PC-9 (cell line): ENCODE data around the gene ZNF319. TPM values are rescaled to one million over a fixed set of nuclear protein-coding genes. Genes with fewer than 3 reads are reported as not detected.

ENCODE experiments used
- BruUV-seq: library from RNA; stranded (reverse); fragments of 400-500 nt; replicated peaks from 2 replicates; lab custom pipeline; 2021; lab: Mats Ljungman, UMichigan
- CTCF ChIA-PET: fragments of 300-600 bp; sonication (Branson Sonifier 250); formaldehyde crosslinking; loops from one replicate; lab custom pipeline; 2022; ENCODE audit warnings: antibody characterized with exemption; lab: Charles Lee
- POLR2A ChIA-PET: fragments of 300-600 bp; sonication (Branson Sonifier 250); formaldehyde crosslinking; loops from one replicate; lab custom pipeline; 2022; ENCODE audit warnings: antibody characterized with exemption; ENCODE audit not compliant: unreplicated experiment; lab: Charles Lee
- DNase-seq, 2 experiments: peaks; one replicate each; pipeline versions ENCODE4 v3.0.0 to v3.0.0-alpha.2; 2015 to 2022; ENCODE audit warnings: mixed read lengths in 1 of 2
- H2AFZ ChIP-seq: fragments of 200-600 bp; sonication (generic); 2 replicates; pipeline ENCODE4 v1.8.1; 2017; ENCODE audit warnings: antibody characterized with exemption
- H3F3A ChIP-seq: fragments of 200-600 bp; sonication (generic); 2 replicates; pipeline ENCODE4 v1.8.1; 2017; ENCODE audit warnings: antibody characterized with exemption, mild to moderate bottlenecking, low read depth; ENCODE audit not compliant: insufficient read depth
- H3K27ac ChIP-seq: fragments of 200-600 bp; sonication (generic); 2 replicates; pipeline ENCODE4 v1.6.1; 2016; ENCODE audit warnings: mixed run types
- H3K27me3 ChIP-seq: fragments of 200-600 bp; sonication (generic); 2 replicates; pipeline ENCODE4 v1.6.1; 2016; ENCODE audit warnings: low read depth, mixed run types; ENCODE audit not compliant: insufficient read depth
- H3K36me3 ChIP-seq: fragments of 200-600 bp; sonication (generic); 2 replicates; pipeline ENCODE4 v1.6.1; 2016; ENCODE audit warnings: low read depth, mixed run types
- H3K4me1 ChIP-seq: fragments of 200-600 bp; sonication (generic); replicated peaks from 2 replicates; pipeline ENCODE4 v1.6.1; 2016; ENCODE audit warnings: mixed run types; ENCODE audit not compliant: insufficient read depth
- H3K4me2 ChIP-seq: fragments of 200-600 bp; sonication (generic); 2 replicates; pipeline ENCODE4 v1.6.1; 2017; ENCODE audit warnings: mixed run types
- H3K4me3 ChIP-seq: fragments of 200-600 bp; sonication (generic); 2 replicates; pipeline ENCODE4 v1.6.1; 2016; ENCODE audit warnings: mixed run types
- H3K79me2 ChIP-seq: fragments of 200-600 bp; sonication (generic); 2 replicates; pipeline ENCODE4 v1.6.1; 2017; ENCODE audit warnings: low read depth, mixed run types
- H3K9me2 ChIP-seq: fragments of 200-600 bp; sonication (generic); 2 replicates; pipeline ENCODE4 v1.8.1; 2017; ENCODE audit warnings: mild to moderate bottlenecking; ENCODE audit not compliant: insufficient read depth
- H3K9me3 ChIP-seq: fragments of 200-600 bp; sonication (generic); 2 replicates; pipeline ENCODE4 v1.8.1; 2016; ENCODE audit warnings: low read depth; ENCODE audit not compliant: insufficient read depth
- H4K20me1 ChIP-seq: fragments of 200-600 bp; sonication (generic); 2 replicates; pipeline ENCODE4 v1.8.1; 2017; ENCODE audit not compliant: insufficient read depth
- CTCF ChIP-seq: fragments of 200-600 bp; sonication (generic); conservative IDR thresholded peaks from 2 replicates; pipeline ENCODE4 v1.6.1; 2017; ENCODE audit warnings: mixed run types, antibody characterized with exemption, mild to moderate bottlenecking, moderate library complexity
- EZH2 ChIP-seq: fragments of 200-600 bp; sonication (generic); IDR thresholded peaks from 2 replicates; pipeline ENCODE4 v1.8.0; 2017; ENCODE audit warnings: antibody characterized with exemption, low read depth
- intact Hi-C: fragments of 100-400 bp; cut with micrococcal nuclease; formaldehyde crosslinking; loops from one replicate; pipeline ENCODE4 v1.10.0; 2022; ENCODE audit not compliant: unreplicated experiment
- total RNA-seq: library from RNA; stranded (reverse); gene quantifications from 2 replicates; pipeline ENCODE4 v1.2.3, GENCODE V29; 2021

Gene ZNF319
- total RNA-seq, 1 experiment from 2014 or later: 11.0 TPM

GRCh38 chr16:58036943-58037342 lies 36.5 kb upstream of the ZNF319 start:
- CTCF ChIA-PET: no interaction called here
- H3K36me3 ChIP-seq: no peaks in the 10 kb centered on the region
- H3K27me3 ChIP-seq: no peaks in the 10 kb centered on the region

GRCh38 chr16:58035356-58036170 lies 35.1 kb upstream of the ZNF319 start:
- CTCF ChIA-PET: no interaction called here
- no peak for TF ChIP-seq CTCF
- TF ChIP-seq EZH2: no peak
- Histone ChIP-seq H3K27ac (no peak overlapping the region), H3K4me3 (no peak overlapping the region), H3F3A (no peaks in the 10 kb centered on the region), H4K20me1 (peaks cover 5% of the 10 kb centered on the region; the same call in 1 of the 2 replicates), H3K27me3 (no peaks in the 10 kb centered on the region), H3K36me3 (no peaks in the 10 kb centered on the region), H3K4me1 (no peaks in the 10 kb centered on the region), H3K79me2 (0 out of 2 replicates have a peak, but pooled peaks cover 4% of the 10 kb centered on the region), H2AFZ (no peak overlapping the region), H3K9me3 (no peaks in the 10 kb centered on the region), H3K9me2 (no peaks in the 10 kb centered on the region), H3K4me2 (no peak overlapping the region)
- POLR2A ChIA-PET: no interaction called here
- DNase-seq: peak in 1 of 2 experiments; percentile 18
- BruUV-seq: no TSS peak
- intact Hi-C loops: no loop called here

More at GRCh38 chr16:58036943-58037342, 36.5 kb upstream of the ZNF319 start:
- Histone ChIP-seq H3K9me2 (no peaks in the 10 kb centered on the region), H2AFZ (no peak overlapping the region), H3K27ac (no peak overlapping the region), H3F3A (no peaks in the 10 kb centered on the region), H3K9me3 (no peaks in the 10 kb centered on the region), H3K4me1 (no peaks in the 10 kb centered on the region), H3K4me2 (no peak overlapping the region), H3K4me3 (no peak overlapping the region), H4K20me1 (peaks cover 5% of the 10 kb centered on the region; the same call in 1 of the 2 replicates), H3K79me2 (no peaks in the 10 kb centered on the region)
- POLR2A ChIA-PET: no interaction called here
- intact Hi-C loops: no loop called here
- BruUV-seq: no TSS peak
- DNase-seq: peak in 1 of 2 experiments; percentile 8
- TF ChIP-seq CTCF (no peak), EZH2 (no peak)

GRCh38 chr16:58034774-58035173 lies 34.3 kb upstream of the ZNF319 start:
- H3K4me2 ChIP-seq: no peak overlapping the region
- H3K9me3 ChIP-seq: no peaks in the 10 kb centered on the region
- no peaks in the 10 kb centered on the region for H3K4me1 ChIP-seq
- DNase-seq: no peak
- H3K36me3 ChIP-seq: no peaks in the 10 kb centered on the region
- TF ChIP-seq EZH2 (no peak), CTCF (no peak)
- no peak overlapping the region for H3K4me3 ChIP-seq
- H2AFZ ChIP-seq: no peak overlapping the region
- H3K79me2 ChIP-seq: 0 out of 2 replicates have a peak, but pooled peaks cover 5% of the 10 kb centered on the region
- no peak overlapping the region for H3K27ac ChIP-seq
- intact Hi-C loops: no loop called here
- no peaks in the 10 kb centered on the region for H3F3A ChIP-seq
- CTCF ChIA-PET: no interaction called here
- no peaks in the 10 kb centered on the region for H3K27me3 ChIP-seq
- POLR2A ChIA-PET: no interaction called here
- H4K20me1 ChIP-seq: peaks cover 5% of the 10 kb centered on the region; the same call in 1 of the 2 replicates
- no TSS peak for BruUV-seq
- H3K9me2 ChIP-seq: no peaks in the 10 kb centered on the region
